ENCODE data around the gene NRG3.

The NRG3 gene

DNA sequence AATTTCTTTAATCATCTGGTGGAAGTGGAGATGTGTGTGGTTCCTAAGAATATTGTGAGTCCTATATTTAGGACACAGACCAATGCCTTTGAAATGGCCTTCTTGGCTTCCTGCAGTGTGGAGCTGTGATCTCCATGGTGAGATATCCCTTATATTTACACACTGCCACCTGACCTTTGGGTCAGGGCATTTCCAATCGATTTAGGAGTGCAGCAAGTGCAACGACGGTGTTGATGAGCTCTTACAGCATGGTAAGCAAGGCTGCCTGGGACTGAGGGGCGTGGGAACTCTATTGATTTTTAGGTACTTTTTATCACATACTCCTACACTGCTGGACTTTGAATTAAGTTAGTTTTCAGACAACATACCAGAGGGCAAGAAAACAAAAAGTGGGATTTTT is 146.0 kb downstream of the NRG3 start:
- DNase-seq (ENCODE audit: low read depth in 1 of 2, low spot score in 1 of 2) = no peak
- Histone ChIP-seq H3K4me3 (replicated peaks; ENCODE audit: insufficient read depth, low read length) (no peak overlapping the region), H3K27ac (replicated peaks) (no peak overlapping the region), H3K27me3 (ENCODE audit: insufficient read depth, poor library complexity, severe bottlenecking) (no peaks in the 10 kb centered on the region)
- TF ChIP-seq, protein P1, sequence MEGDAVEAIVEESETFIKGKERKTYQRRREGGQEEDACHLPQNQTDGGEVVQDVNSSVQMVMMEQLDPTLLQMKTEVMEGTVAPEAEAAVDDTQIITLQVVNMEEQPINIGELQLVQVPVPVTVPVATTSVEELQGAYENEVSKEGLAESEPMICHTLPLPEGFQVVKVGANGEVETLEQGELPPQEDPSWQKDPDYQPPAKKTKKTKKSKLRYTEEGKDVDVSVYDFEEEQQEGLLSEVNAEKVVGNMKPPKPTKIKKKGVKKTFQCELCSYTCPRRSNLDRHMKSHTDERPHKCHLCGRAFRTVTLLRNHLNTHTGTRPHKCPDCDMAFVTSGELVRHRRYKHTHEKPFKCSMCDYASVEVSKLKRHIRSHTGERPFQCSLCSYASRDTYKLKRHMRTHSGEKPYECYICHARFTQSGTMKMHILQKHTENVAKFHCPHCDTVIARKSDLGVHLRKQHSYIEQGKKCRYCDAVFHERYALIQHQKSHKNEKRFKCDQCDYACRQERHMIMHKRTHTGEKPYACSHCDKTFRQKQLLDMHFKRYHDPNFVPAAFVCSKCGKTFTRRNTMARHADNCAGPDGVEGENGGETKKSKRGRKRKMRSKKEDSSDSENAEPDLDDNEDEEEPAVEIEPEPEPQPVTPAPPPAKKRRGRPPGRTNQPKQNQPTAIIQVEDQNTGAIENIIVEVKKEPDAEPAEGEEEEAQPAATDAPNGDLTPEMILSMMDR (IDR thresholded peaks at IDR 0.05; ENCODE audit: insufficient read depth, low read length) = no peak
- no peak for TF ChIP-seq SPI1 (IDR thresholded peaks at IDR 0.05; ENCODE audit: borderline replicate concordance, low read depth)
- no peak for TF ChIP-seq POLR2AphosphoS5 (IDR thresholded peaks at IDR 0.05; ENCODE audit: low read depth)
- no peak for TF ChIP-seq REST (IDR thresholded peaks at IDR 0.05; ENCODE audit: insufficient replicate concordance, low read depth)
- TF ChIP-seq GABPA (IDR thresholded peaks at IDR 0.05; ENCODE audit: low read depth) = no peak

DNA sequence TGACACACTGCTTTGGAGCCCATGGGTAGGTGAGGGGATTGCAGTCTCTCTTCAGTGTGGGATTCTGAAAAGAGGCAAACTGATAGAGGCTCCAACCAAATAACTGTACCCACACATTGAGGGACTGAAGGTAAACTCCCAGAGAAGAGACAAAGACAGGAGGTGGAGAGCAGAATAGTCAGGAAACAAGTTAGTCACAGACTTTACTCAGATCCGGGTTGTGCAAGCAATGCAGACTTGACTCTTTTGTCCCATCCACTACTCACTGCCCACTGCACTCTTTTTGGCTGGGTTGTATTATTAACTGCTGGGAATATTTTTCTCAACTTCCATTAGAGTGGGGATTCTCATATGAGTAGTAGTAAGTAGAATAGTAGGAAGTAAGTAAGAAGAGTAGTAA is 152.7 kb downstream of the NRG3 start:
- TF ChIP-seq SPI1 (IDR thresholded peaks at IDR 0.05; ENCODE audit: borderline replicate concordance, low read depth) = no peak
- TF ChIP-seq POLR2AphosphoS5 (IDR thresholded peaks at IDR 0.05; ENCODE audit: low read depth) = no peak
- TF ChIP-seq REST (IDR thresholded peaks at IDR 0.05; ENCODE audit: insufficient replicate concordance, low read depth) = no peak
- no peak for TF ChIP-seq GABPA (IDR thresholded peaks at IDR 0.05; ENCODE audit: low read depth)
- TF ChIP-seq, protein P1 (IDR thresholded peaks at IDR 0.05; ENCODE audit: insufficient read depth, low read length) = no peak
- no peak overlapping the region for H3K27ac ChIP-seq (replicated peaks)
- H3K27me3 ChIP-seq (ENCODE audit: insufficient read depth, poor library complexity, severe bottlenecking) = no peaks in the 10 kb centered on the region
- no peak for DNase-seq (ENCODE audit: low read depth in 1 of 2, low spot score in 1 of 2)
- no peak overlapping the region for H3K4me3 ChIP-seq (replicated peaks; ENCODE audit: insufficient read depth, low read length)

GRCh38 chr10:82037076-82037475 is 162.1 kb downstream of the NRG3 start:
- no peak for TF ChIP-seq GABPA (IDR thresholded peaks at IDR 0.05; ENCODE audit: low read depth)
- H3K27me3 ChIP-seq (ENCODE audit: insufficient read depth, poor library complexity, severe bottlenecking) = no peaks in the 10 kb centered on the region
- no peak overlapping the region for H3K4me3 ChIP-seq (replicated peaks; ENCODE audit: insufficient read depth, low read length)
- no peak for DNase-seq (ENCODE audit: low read depth in 1 of 2, low spot score in 1 of 2)
- no peak overlapping the region for H3K27ac ChIP-seq (replicated peaks)

DNA sequence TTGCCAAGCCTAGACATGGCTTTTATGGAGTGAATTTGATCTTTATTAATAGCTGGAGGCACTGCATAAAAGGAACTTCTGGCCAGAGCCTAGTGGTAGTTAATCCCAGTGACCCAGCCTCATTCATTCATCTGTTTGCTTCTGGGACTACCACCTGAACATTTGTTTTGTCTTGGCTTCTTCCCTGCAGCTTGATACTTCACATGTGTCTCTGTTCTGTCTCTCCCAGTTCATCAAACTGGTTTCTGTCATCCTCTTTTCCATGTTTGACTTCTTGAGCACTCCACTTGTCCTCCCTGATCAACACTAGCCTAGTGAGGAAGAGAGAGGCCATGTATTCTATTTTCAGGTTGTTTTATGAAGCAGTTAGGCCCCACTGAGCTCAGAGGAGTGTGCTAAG is 163.6 kb downstream of the NRG3 start:
- H3K27ac ChIP-seq (replicated peaks) = no peak overlapping the region
- no peak overlapping the region for H3K4me3 ChIP-seq (replicated peaks; ENCODE audit: insufficient read depth, low read length)
- no peak for DNase-seq (ENCODE audit: low read depth in 1 of 2, low spot score in 1 of 2)
- H3K27me3 ChIP-seq (ENCODE audit: insufficient read depth, poor library complexity, severe bottlenecking) = no peaks in the 10 kb centered on the region
- TF ChIP-seq REST (IDR thresholded peaks at IDR 0.05; ENCODE audit: insufficient replicate concordance, low read depth) (no peak), GABPA (IDR thresholded peaks at IDR 0.05; ENCODE audit: low read depth) (no peak), POLR2AphosphoS5 (IDR thresholded peaks at IDR 0.05; ENCODE audit: low read depth) (no peak), SPI1 (IDR thresholded peaks at IDR 0.05; ENCODE audit: borderline replicate concordance, low read depth) (no peak)
- TF ChIP-seq, protein P1 (IDR thresholded peaks at IDR 0.05; ENCODE audit: insufficient read depth, low read length) = no peak
